ENCODE measurements around the gene NUB1.
A peak's percentile ranks its signal among the peaks of the same experiment; 100 is the strongest.

DNA sequence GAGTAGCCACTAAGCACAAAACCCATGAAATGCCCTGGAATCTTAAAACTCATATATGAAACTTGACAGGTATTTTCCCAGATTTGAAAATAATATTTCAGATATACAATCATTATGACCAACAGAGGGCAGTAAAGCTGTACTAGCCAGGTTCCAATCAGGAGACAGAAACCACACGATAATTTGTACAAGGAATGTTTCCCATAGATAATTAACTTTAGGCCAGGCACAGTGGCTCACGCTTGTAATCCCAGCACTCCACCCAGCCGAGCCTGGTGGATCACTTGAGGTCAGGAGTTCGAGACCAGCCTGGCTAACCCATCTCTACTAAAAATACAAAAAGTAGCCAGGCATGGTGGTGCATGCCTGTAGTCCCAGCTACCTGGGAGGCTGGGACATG, 31.0 kb upstream of the NUB1 start:
- TF ChIP-seq, protein P1, sequence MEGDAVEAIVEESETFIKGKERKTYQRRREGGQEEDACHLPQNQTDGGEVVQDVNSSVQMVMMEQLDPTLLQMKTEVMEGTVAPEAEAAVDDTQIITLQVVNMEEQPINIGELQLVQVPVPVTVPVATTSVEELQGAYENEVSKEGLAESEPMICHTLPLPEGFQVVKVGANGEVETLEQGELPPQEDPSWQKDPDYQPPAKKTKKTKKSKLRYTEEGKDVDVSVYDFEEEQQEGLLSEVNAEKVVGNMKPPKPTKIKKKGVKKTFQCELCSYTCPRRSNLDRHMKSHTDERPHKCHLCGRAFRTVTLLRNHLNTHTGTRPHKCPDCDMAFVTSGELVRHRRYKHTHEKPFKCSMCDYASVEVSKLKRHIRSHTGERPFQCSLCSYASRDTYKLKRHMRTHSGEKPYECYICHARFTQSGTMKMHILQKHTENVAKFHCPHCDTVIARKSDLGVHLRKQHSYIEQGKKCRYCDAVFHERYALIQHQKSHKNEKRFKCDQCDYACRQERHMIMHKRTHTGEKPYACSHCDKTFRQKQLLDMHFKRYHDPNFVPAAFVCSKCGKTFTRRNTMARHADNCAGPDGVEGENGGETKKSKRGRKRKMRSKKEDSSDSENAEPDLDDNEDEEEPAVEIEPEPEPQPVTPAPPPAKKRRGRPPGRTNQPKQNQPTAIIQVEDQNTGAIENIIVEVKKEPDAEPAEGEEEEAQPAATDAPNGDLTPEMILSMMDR (IDR thresholded peaks at IDR 0.05): peak in 3 of 6 experiments; percentile 30 to 38 (median 38)
- TF ChIP-seq POLR2A (IDR thresholded peaks at IDR 0.05): no peak
